Measurements from ENCODE around the gene PRKCD.

- TF ChIP-seq, protein P1, sequence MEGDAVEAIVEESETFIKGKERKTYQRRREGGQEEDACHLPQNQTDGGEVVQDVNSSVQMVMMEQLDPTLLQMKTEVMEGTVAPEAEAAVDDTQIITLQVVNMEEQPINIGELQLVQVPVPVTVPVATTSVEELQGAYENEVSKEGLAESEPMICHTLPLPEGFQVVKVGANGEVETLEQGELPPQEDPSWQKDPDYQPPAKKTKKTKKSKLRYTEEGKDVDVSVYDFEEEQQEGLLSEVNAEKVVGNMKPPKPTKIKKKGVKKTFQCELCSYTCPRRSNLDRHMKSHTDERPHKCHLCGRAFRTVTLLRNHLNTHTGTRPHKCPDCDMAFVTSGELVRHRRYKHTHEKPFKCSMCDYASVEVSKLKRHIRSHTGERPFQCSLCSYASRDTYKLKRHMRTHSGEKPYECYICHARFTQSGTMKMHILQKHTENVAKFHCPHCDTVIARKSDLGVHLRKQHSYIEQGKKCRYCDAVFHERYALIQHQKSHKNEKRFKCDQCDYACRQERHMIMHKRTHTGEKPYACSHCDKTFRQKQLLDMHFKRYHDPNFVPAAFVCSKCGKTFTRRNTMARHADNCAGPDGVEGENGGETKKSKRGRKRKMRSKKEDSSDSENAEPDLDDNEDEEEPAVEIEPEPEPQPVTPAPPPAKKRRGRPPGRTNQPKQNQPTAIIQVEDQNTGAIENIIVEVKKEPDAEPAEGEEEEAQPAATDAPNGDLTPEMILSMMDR (IDR thresholded peaks at IDR 0.05), result no peak
- TF ChIP-seq POLR2A (IDR thresholded peaks at IDR 0.05), result no peak
Observed at GRCh38 chr3:53149699-53150098, 11.3 kb upstream of the PRKCD start.
